ENCODE measurements around the gene PXMP2. TPM values are rescaled to one million over a fixed set of nuclear protein-coding genes. Genes with fewer than 3 reads are reported as not detected.

Gene PXMP2
- total and polyA plus RNA-seq, 4 donors: 43.8 to 259 (median 135) TPM

GRCh38 chr12:132736378-132736777 is 49.0 kb downstream of the PXMP2 start:
- H3K4me3 ChIP-seq (ENCODE audit: low read depth in 1 of 3, low read length in 3 of 3): no peak overlapping the region
- H3K9ac ChIP-seq (ENCODE audit: low read depth in 1 of 2, low read length in 2 of 2): no peak overlapping the region
- peaks cover 19 to 87% (median 59%) of the 10 kb centered on the region in 4 donors for H3K36me3 ChIP-seq (ENCODE audit: control insufficient read depth in 4 of 4, insufficient read depth in 3 of 4, low read depth in 1 of 4, low read length in 3 of 4)
- H3K9me3 ChIP-seq (ENCODE audit: control insufficient read depth in 4 of 4, low read length in 3 of 4): no peaks in the 10 kb centered on the region
- no peaks in the 10 kb centered on the region for H3K4me1 ChIP-seq (ENCODE audit: control insufficient read depth in 4 of 4, insufficient read depth in 4 of 4, low read length in 3 of 4)
- 96% methylated on average over 12 of the region's 12 CpGs for WGBS
- no peak for DNase-seq (ENCODE audit: low spot score)
- no peaks in the 10 kb centered on the region for H3K27me3 ChIP-seq (ENCODE audit: control insufficient read depth in 4 of 4, insufficient read depth in 4 of 4, low read length in 3 of 4)
- no peak overlapping the region for H3K27ac ChIP-seq (ENCODE audit: low read depth in 1 of 2, low read length in 2 of 2)
- TF ChIP-seq HNF4A (conservative IDR thresholded peaks at IDR 0.05) (no peak), ZBTB33 (IDR thresholded peaks at IDR 0.05) (no peak), RXRA (IDR thresholded peaks at IDR 0.05) (no peak)

GRCh38 chr12:132736913-132737312 is 49.5 kb downstream of the PXMP2 start:
- H3K9me3 ChIP-seq (ENCODE audit: control insufficient read depth in 4 of 4, low read length in 3 of 4): no peaks in the 10 kb centered on the region
- H3K4me3 ChIP-seq (ENCODE audit: low read depth in 1 of 3, low read length in 3 of 3): no peak overlapping the region
- no peak for DNase-seq (ENCODE audit: low spot score)
- H3K4me1 ChIP-seq (ENCODE audit: control insufficient read depth in 4 of 4, insufficient read depth in 4 of 4, low read length in 3 of 4): no peaks in the 10 kb centered on the region
- no peak overlapping the region for H3K27ac ChIP-seq (ENCODE audit: low read depth in 1 of 2, low read length in 2 of 2)
- H3K9ac ChIP-seq (ENCODE audit: low read depth in 1 of 2, low read length in 2 of 2): no peak overlapping the region
- H3K36me3 ChIP-seq (ENCODE audit: control insufficient read depth in 4 of 4, insufficient read depth in 3 of 4, low read depth in 1 of 4, low read length in 3 of 4): peaks cover 19 to 85% (median 61%) of the 10 kb centered on the region in 4 donors
- no peaks in the 10 kb centered on the region for H3K27me3 ChIP-seq (ENCODE audit: control insufficient read depth in 4 of 4, insufficient read depth in 4 of 4, low read length in 3 of 4)
- TF ChIP-seq FOXA1 (IDR thresholded peaks at IDR 0.05) (no peak), NR2F2 (IDR thresholded peaks at IDR 0.05) (no peak), HNF4G (IDR thresholded peaks at IDR 0.05) (no peak)
- 98% methylated on average over 15 of the region's 15 CpGs for WGBS

DNA sequence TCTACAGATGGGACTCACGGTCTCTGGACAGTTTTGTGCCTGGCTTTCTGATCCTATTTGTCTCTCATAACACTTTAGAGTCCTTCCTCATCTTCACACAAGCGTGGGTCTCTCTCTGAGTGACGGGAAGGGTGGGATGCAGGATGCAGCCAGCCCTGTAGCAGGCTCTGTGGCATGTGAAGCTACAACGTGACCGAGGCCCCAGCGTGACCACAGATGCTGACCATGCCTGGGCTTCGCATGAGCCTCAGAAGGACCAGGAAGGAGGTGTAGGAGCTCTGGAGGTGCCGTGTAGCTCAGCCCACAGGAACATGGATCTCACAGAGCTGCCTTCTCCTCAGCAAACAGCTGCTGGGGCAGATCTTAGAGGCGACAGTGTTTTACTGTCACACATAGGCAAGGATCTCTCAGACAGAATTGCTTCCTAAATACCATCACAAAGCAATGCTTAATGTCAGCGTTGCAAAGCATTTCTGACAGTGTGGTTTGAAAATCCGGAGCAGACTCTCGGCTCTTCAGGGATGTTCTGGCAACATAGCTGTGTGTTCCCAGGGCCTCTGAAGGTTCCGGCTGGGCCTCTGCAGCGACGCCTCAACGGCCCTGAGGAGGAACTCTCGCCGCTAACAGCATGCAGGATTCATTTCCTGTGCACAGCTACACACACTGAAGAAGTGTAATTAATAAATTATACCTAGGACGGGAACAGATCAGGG is 52.4 kb downstream of the PXMP2 start:
- Histone ChIP-seq H3K36me3 (ENCODE audit: control insufficient read depth in 4 of 4, insufficient read depth in 3 of 4, low read depth in 1 of 4, low read length in 3 of 4) (peaks cover 13 to 81% (median 55%) of the 10 kb centered on the region in 4 donors), H3K9ac (ENCODE audit: low read depth in 1 of 2, low read length in 2 of 2) (no peak overlapping the region), H3K4me1 (ENCODE audit: control insufficient read depth in 4 of 4, insufficient read depth in 4 of 4, low read length in 3 of 4) (no peaks in the 10 kb centered on the region), H3K27me3 (ENCODE audit: control insufficient read depth in 4 of 4, insufficient read depth in 4 of 4, low read length in 3 of 4) (no peaks in the 10 kb centered on the region), H3K4me3 (ENCODE audit: low read depth in 1 of 3, low read length in 3 of 3) (no peak overlapping the region), H3K27ac (ENCODE audit: low read depth in 1 of 2, low read length in 2 of 2) (no peak overlapping the region), H3K9me3 (ENCODE audit: control insufficient read depth in 4 of 4, low read length in 3 of 4) (no peaks in the 10 kb centered on the region)
- no peak for DNase-seq (ENCODE audit: low spot score)
- no peak for TF ChIP-seq FOXA1 (IDR thresholded peaks at IDR 0.05)
- no peak for TF ChIP-seq CTCF (IDR thresholded peaks at IDR 0.05; ENCODE audit: low read depth, low read length, missing input control)
- no peak for TF ChIP-seq RAD21 (IDR thresholded peaks at IDR 0.05)
- no peak for TF ChIP-seq NR2F2 (IDR thresholded peaks at IDR 0.05)
- TF ChIP-seq JUND (IDR thresholded peaks at IDR 0.05): no peak
- TF ChIP-seq MAX (IDR thresholded peaks at IDR 0.05): no peak
- no peak for TF ChIP-seq FOXA2 (IDR thresholded peaks at IDR 0.05)
- TF ChIP-seq ZBTB33 (IDR thresholded peaks at IDR 0.05): no peak
- no peak for TF ChIP-seq GABPA (IDR thresholded peaks at IDR 0.05 in 1 of 2, conservative IDR thresholded peaks at IDR 0.05 in 1 of 2)
- no peak for TF ChIP-seq REST (IDR thresholded peaks at IDR 0.05)
- TF ChIP-seq TAF1 (conservative IDR thresholded peaks at IDR 0.05): no peak
- no peak for TF ChIP-seq YY1 (IDR thresholded peaks at IDR 0.05)
- TF ChIP-seq EGR1 (IDR thresholded peaks at IDR 0.05; ENCODE audit: low read depth in 2 of 2): no peak
- TF ChIP-seq SP1 (IDR thresholded peaks at IDR 0.05): no peak
- TF ChIP-seq, protein P1, sequence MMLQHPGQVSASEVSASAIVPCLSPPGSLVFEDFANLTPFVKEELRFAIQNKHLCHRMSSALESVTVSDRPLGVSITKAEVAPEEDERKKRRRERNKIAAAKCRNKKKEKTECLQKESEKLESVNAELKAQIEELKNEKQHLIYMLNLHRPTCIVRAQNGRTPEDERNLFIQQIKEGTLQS (IDR thresholded peaks at IDR 0.05): no peak
- TF ChIP-seq HNF4A (conservative IDR thresholded peaks at IDR 0.05): no peak
- no peak for TF ChIP-seq HNF4G (IDR thresholded peaks at IDR 0.05)
- TF ChIP-seq RXRA (IDR thresholded peaks at IDR 0.05): no peak
- WGBS: 92% methylated on average over 19 of the region's 19 CpGs

Measured in liver (tissue), 9 donors.